H9 (cell line): Measurements from ENCODE around the gene PTPRR. TPM values are rescaled to one million over a fixed set of nuclear protein-coding genes. Genes with fewer than 3 reads are reported as not detected.

Source experiments
- DNase-seq: peaks from one replicate; pipeline ENCODE4 v3.0.0-alpha.2; 2017
- H2AFZ ChIP-seq: one replicate; pipeline ENCODE4 v1.6.1; 2013; ENCODE audit warnings: mild to moderate bottlenecking, low read length, control low read depth, moderate library complexity
- H2AK5ac ChIP-seq: 2 replicates; pipeline ENCODE4 v1.6.1; 2013; ENCODE audit warnings: low read length, control low read depth, mixed read lengths; ENCODE audit not compliant: insufficient read length
- H2BK120ac ChIP-seq: one replicate; pipeline ENCODE4 v1.6.1; 2013; ENCODE audit warnings: low read depth, mild to moderate bottlenecking, low read length, control low read depth, inconsistent platforms; ENCODE audit not compliant: poor library complexity, severe bottlenecking
- H2BK12ac ChIP-seq: 2 replicates; pipeline ENCODE4 v1.6.1; 2013; ENCODE audit warnings: low read length, control low read depth, mixed read lengths, low read depth; ENCODE audit not compliant: insufficient read length
- H2BK15ac ChIP-seq: 2 replicates; pipeline ENCODE4 v1.6.1; 2013; ENCODE audit warnings: low read depth, low read length, control low read depth
- H2BK20ac ChIP-seq: one replicate; pipeline ENCODE4 v1.6.1; 2013; ENCODE audit warnings: low read depth, mild to moderate bottlenecking, low read length, control low read depth, inconsistent platforms; ENCODE audit not compliant: poor library complexity, severe bottlenecking
- H2BK5ac ChIP-seq: 2 replicates; pipeline ENCODE4 v1.6.1; 2013; ENCODE audit warnings: low read length, control low read depth, mixed read lengths; ENCODE audit not compliant: insufficient read length
- H3K14ac ChIP-seq: 2 replicates; pipeline ENCODE4 v1.6.1; 2013; ENCODE audit warnings: low read length, control low read depth; ENCODE audit not compliant: insufficient read depth
- H3K18ac ChIP-seq: 2 replicates; pipeline ENCODE4 v1.6.1; 2013; ENCODE audit warnings: low read depth, mild to moderate bottlenecking, mixed read lengths, low read length, control low read depth; ENCODE audit not compliant: insufficient read length
- H3K23ac ChIP-seq: 2 replicates; pipeline ENCODE4 v1.6.1; 2013; ENCODE audit warnings: low read length, control low read depth, mixed read lengths, low read depth; ENCODE audit not compliant: insufficient read length
- H3K23me2 ChIP-seq: 2 replicates; pipeline ENCODE4 v1.6.1; 2013; ENCODE audit warnings: low read depth, mild to moderate bottlenecking, mixed read lengths, low read length, control low read depth; ENCODE audit not compliant: insufficient read length, poor library complexity, severe bottlenecking
- H3K27ac ChIP-seq: 2 replicates; pipeline ENCODE4 v1.5.1; 2013; ENCODE audit warnings: low read length, control low read depth, mixed read lengths, low read depth; ENCODE audit not compliant: insufficient read length
- H3K27me3 ChIP-seq: 2 replicates; pipeline ENCODE4 v1.6.1; 2013; ENCODE audit warnings: low read length, control low read depth, inconsistent platforms; ENCODE audit not compliant: insufficient read depth
- H3K4ac ChIP-seq: 2 replicates; pipeline ENCODE4 v1.6.1; 2013; ENCODE audit warnings: low read depth, mild to moderate bottlenecking, control low read depth, inconsistent platforms, low read length, moderate library complexity
- H3K4me1 ChIP-seq: 2 replicates; pipeline ENCODE4 v1.6.1; 2013; ENCODE audit warnings: low read length, control low read depth, inconsistent platforms; ENCODE audit not compliant: insufficient read depth
- H3K4me2 ChIP-seq: 2 replicates; pipeline ENCODE4 v1.6.1; 2013; ENCODE audit warnings: low read length, control low read depth, mixed read lengths; ENCODE audit not compliant: insufficient read length, insufficient read depth
- H3K56ac ChIP-seq: 2 replicates; pipeline ENCODE4 v1.6.1; 2013; ENCODE audit warnings: low read depth, mild to moderate bottlenecking, mixed read lengths, low read length, control low read depth; ENCODE audit not compliant: insufficient read length
- H3K79me1 ChIP-seq: 2 replicates; pipeline ENCODE4 v1.6.1; 2013; ENCODE audit warnings: low read depth, mild to moderate bottlenecking, moderate library complexity, low read length, control low read depth, inconsistent platforms; ENCODE audit not compliant: insufficient read depth, poor library complexity, severe bottlenecking
- H3K79me2 ChIP-seq: 2 replicates; pipeline ENCODE4 v1.6.1; 2013; ENCODE audit warnings: low read length, control low read depth, inconsistent platforms; ENCODE audit not compliant: insufficient read depth
- H3K9ac ChIP-seq: 2 replicates; pipeline ENCODE4 v1.6.1; 2013; ENCODE audit warnings: low read length, control low read depth, mixed read lengths; ENCODE audit not compliant: insufficient read length; ENCODE audit errors: extremely low read depth
- H3K9me3 ChIP-seq: one replicate; pipeline ENCODE4 v1.6.1; 2013; ENCODE audit warnings: low read depth, low read length, inconsistent platforms; ENCODE audit not compliant: control insufficient read depth
- H3T11ph ChIP-seq: one replicate; pipeline ENCODE4 v1.6.1; 2013; ENCODE audit warnings: mild to moderate bottlenecking, low read length, control low read depth, inconsistent platforms
- H4K20me1 ChIP-seq: one replicate; pipeline ENCODE4 v1.6.1; 2013; ENCODE audit not compliant: control insufficient read depth, insufficient read length, insufficient read depth
- H4K5ac ChIP-seq: 2 replicates; pipeline ENCODE4 v1.6.1; 2013; ENCODE audit warnings: low read depth, mild to moderate bottlenecking, mixed read lengths, low read length, control low read depth; ENCODE audit not compliant: insufficient read length
- H4K8ac ChIP-seq: replicated peaks from 2 replicates; pipeline ENCODE4 v1.6.1; 2013; ENCODE audit warnings: low read length, control low read depth, mixed read lengths, low read depth; ENCODE audit not compliant: insufficient read length
- H4K91ac ChIP-seq: 2 replicates; pipeline ENCODE4 v1.6.1; 2013; ENCODE audit warnings: low read depth, mild to moderate bottlenecking, moderate library complexity, mixed read lengths, low read length, control low read depth; ENCODE audit not compliant: insufficient read length
- H3K27ac Mint-ChIP-seq, 3 experiments: 2 replicates in 2 of 3; 3 replicates in 1 of 3; pipeline ENCODE4 v1.8.0; 2020 to 2021; ENCODE audit warnings: mixed read lengths in 3 of 3, mild to moderate bottlenecking in 1 of 3, moderate library complexity in 1 of 3
- H3K27me3 Mint-ChIP-seq: 2 replicates; pipeline ENCODE4 v1.8.0; 2021; ENCODE audit warnings: low read depth, mild to moderate bottlenecking, moderate library complexity, mixed read lengths
- H3K36me3 Mint-ChIP-seq, 3 experiments: 2 replicates in 2 of 3; 3 replicates in 1 of 3; pipeline ENCODE4 v1.8.0; 2020 to 2021; ENCODE audit warnings: low read depth in 3 of 3, mixed read lengths in 3 of 3; ENCODE audit not compliant: insufficient read depth in 1 of 3
- H3K4me1 Mint-ChIP-seq, 2 experiments: 2 replicates each; pipeline ENCODE4 v1.8.0; 2020; ENCODE audit warnings: mixed read lengths in 2 of 2
- H3K4me3 Mint-ChIP-seq, 2 experiments: 2 replicates in 1 of 2; 3 replicates in 1 of 2; pipeline ENCODE4 v1.8.0; 2020 to 2021; ENCODE audit warnings: mild to moderate bottlenecking in 2 of 2, mixed read lengths in 2 of 2, moderate library complexity in 1 of 2
- H3K9me3 Mint-ChIP-seq, 2 experiments: 2 replicates in 1 of 2; 3 replicates in 1 of 2; pipeline ENCODE4 v1.8.0; 2020; ENCODE audit warnings: mild to moderate bottlenecking in 2 of 2, mixed read lengths in 2 of 2, moderate library complexity in 1 of 2
- WGBS: extraction: QIAGEN DNeasy Blood & Tissue Kit; methylation state at CpG from one replicate; pipeline ENCODE4 v1.1.7; 2013; ENCODE audit warnings: missing lambda C conversion rate, low lambda C conversion rate, mixed read lengths; ENCODE audit not compliant: insufficient read length; ENCODE audit errors: extremely low coverage; 5-methylcytosine and 5-hydroxymethylcytosine counted together
- total RNA-seq: library from RNA; stranded (reverse); gene quantifications from 2 replicates; pipeline ENCODE4 v1.2.1, GENCODE V29; 2021
- TF ChIP-seq, protein P1 (sequence below): fragments of 200-600 bp; sonication (generic); conservative IDR thresholded peaks from 3 replicates; pipeline ENCODE4 v1.8.0; 2021; ENCODE audit warnings: antibody characterized with exemption, mild to moderate bottlenecking

PTPRR gene
- total RNA-seq, 1 experiment from 2014 or later: 0.22 TPM

DNA sequence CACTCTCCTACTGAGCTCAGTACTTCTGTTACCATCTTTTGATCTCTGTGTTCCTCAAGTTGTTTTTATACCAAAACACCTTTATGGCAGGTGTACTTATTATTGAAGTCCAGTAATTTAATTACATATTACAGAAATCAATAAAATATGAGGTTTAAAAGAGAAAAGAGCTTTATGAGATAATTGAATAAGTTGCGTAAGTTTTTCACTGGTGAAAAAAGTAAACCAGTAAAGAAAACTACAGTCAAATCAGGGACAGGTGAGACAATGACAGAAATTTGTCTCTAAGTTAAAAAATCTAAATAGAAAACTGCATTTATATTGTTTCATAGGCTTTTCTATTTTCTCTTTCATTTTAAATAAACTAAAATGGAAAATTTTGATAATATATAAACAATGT, 254.2 kb downstream of the PTPRR start:
- no peak overlapping the region for H3K27ac Mint-ChIP-seq
- Histone ChIP-seq H2AK5ac (no peak overlapping the region), H3K56ac (no peak overlapping the region), H2BK15ac (no peak overlapping the region), H3K4ac (no peak overlapping the region), H4K5ac (no peak overlapping the region), H4K20me1 (no peaks in the 10 kb centered on the region), H4K8ac (no peak overlapping the region), H2BK120ac (no peak overlapping the region), H3K9me3 (no peaks in the 10 kb centered on the region), H2AFZ (no peak overlapping the region), H3K27ac (no peak overlapping the region), H3K27me3 (no peaks in the 10 kb centered on the region), H3K23ac (no peak overlapping the region), H3K14ac (no peak overlapping the region), H3K18ac (no peak overlapping the region), H4K91ac (no peak overlapping the region), H2BK12ac (no peak overlapping the region), H3K79me2 (no peaks in the 10 kb centered on the region), H2BK5ac (no peak overlapping the region), H3K79me1 (no peaks in the 10 kb centered on the region), H3K23me2 (peaks cover 4% of the 10 kb centered on the region), H3K9ac (no peak overlapping the region), H3T11ph (no peak overlapping the region), H2BK20ac (no peak overlapping the region), H3K4me2 (no peak overlapping the region), H3K4me1 (peaks cover 10% of the 10 kb centered on the region; the same call in 1 of the 2 replicates)
- TF ChIP-seq, protein P1, sequence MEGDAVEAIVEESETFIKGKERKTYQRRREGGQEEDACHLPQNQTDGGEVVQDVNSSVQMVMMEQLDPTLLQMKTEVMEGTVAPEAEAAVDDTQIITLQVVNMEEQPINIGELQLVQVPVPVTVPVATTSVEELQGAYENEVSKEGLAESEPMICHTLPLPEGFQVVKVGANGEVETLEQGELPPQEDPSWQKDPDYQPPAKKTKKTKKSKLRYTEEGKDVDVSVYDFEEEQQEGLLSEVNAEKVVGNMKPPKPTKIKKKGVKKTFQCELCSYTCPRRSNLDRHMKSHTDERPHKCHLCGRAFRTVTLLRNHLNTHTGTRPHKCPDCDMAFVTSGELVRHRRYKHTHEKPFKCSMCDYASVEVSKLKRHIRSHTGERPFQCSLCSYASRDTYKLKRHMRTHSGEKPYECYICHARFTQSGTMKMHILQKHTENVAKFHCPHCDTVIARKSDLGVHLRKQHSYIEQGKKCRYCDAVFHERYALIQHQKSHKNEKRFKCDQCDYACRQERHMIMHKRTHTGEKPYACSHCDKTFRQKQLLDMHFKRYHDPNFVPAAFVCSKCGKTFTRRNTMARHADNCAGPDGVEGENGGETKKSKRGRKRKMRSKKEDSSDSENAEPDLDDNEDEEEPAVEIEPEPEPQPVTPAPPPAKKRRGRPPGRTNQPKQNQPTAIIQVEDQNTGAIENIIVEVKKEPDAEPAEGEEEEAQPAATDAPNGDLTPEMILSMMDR: no peak
- no peak for DNase-seq
- no peak overlapping the region for H3K4me3 Mint-ChIP-seq
- H3K27me3 Mint-ChIP-seq: no peaks in the 10 kb centered on the region
- H3K9me3 Mint-ChIP-seq: no peaks in the 10 kb centered on the region
- WGBS: 100% methylated on average over 1 of the region's 1 CpG
- peaks cover 20 to 21% of the 10 kb centered on the region in 2 experiments for H3K4me1 Mint-ChIP-seq
- no peaks in the 10 kb centered on the region for H3K36me3 Mint-ChIP-seq
